Measurements from ENCODE around the gene POU5F2.

The POU5F2 gene

GRCh38 chr5:93715761-93716160 is 25.6 kb downstream of the POU5F2 start:
- no peak for DNase-seq

GRCh38 chr5:93715327-93715726 is 26.1 kb downstream of the POU5F2 start:
- no peak for DNase-seq

GRCh38 chr5:93708442-93708841 is 33.0 kb downstream of the POU5F2 start:
- no peak for DNase-seq

DNA sequence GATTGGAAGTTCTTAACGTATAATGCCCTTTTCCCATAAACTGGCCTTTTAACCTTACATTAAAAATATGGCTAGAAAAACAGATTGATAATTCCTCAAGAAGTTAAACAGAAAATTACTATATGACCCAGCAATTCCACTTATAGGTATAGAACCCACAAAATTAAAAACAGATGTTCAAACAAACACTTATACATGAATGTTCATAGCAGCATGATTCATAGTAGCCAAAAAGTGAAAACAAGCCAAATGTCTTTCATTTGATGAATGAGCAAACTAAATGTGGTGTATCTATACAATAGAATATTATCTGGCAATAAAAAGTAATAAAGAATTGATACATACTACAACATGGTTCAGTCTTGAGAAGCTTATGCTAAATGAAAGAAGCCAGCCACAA is 35.5 kb downstream of the POU5F2 start:
- peak; percentile 76 for DNase-seq

DNA sequence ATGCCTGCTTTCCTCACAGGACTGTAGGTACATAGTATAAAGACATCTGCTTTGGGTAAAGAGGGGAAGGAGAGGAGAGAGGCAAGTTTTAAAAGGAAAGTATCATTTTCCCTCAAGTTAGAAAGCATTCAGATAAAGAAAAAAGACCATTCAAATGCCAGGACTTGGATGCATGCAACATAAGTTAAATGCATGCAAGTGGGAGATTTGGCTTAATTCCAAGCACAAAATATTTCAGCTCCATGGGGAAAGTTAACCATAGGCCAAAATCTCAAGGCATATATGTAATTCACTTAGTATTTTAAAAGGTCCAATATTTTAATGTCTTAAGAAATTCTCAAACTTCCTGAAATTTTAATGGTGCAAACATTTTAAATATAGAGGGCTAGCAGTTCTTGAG is 36.4 kb downstream of the POU5F2 start:
- peak; percentile 77 for DNase-seq

DNA sequence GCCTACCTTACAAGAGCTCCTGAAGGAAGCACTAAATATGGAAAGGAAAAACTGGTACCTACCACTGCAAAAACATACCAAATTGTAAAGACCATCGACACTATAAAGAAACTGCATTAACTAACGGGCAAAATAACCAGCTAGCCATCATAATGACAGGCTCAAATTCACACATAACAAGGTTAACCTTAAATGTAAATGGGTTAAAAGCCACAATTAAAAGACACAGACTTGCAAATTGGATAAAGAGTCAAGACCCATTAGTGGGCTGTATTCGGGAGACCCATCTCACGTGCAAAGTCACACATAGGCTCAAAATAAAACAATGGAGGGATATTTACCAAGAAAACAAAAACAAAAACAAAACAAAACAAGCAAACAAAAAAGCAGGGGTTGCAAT is 49.4 kb downstream of the POU5F2 start:
- no peak for DNase-seq

Data from fibroblast of skin of scalp (primary cell).